Spleen (tissue), 7 donors: Measurements from ENCODE around the gene LYZL4.

ENCODE experiments used
- POLR2A ChIP-seq, 3 donors: fragments of 450-650 bp; IDR thresholded peaks; one replicate each; pipeline ENCODE4 v1.5.1; 2017; ENCODE audit warnings: antibody characterized with exemption in 3 of 3, mild to moderate bottlenecking in 1 of 3
- POLR2AphosphoS5 ChIP-seq, 3 donors: sonication (generic); formaldehyde crosslinking; IDR thresholded peaks; one replicate each; pipeline ENCODE4 v1.5.1; 2017; ENCODE audit warnings: antibody characterized with exemption in 3 of 3
- TF ChIP-seq, protein P1 (sequence below), 11 experiments: fragments of 200-600 bp in 7 of 11; fragments of 450-650 bp in 4 of 11; sonication (generic) in 4 of 11; IDR thresholded peaks in 8 of 11; conservative IDR thresholded peaks in 3 of 11; 1 replicate in 7 of 11; 2 replicates in 4 of 11; pipeline versions ENCODE4 v1.4.0 to v1.8.0; 2016 to 2021; ENCODE audit warnings: antibody characterized with exemption in 11 of 11, inconsistent platforms in 4 of 11, mild to moderate bottlenecking in 1 of 11
- donor health status: DM: no; HTN: no; CAD: no; lungs with moderate emphysema.
- donor health status: DM: no; HTN: no; CAD: no.
- donor health status: DM: no; HTN: no; CAD: no.

DNA sequence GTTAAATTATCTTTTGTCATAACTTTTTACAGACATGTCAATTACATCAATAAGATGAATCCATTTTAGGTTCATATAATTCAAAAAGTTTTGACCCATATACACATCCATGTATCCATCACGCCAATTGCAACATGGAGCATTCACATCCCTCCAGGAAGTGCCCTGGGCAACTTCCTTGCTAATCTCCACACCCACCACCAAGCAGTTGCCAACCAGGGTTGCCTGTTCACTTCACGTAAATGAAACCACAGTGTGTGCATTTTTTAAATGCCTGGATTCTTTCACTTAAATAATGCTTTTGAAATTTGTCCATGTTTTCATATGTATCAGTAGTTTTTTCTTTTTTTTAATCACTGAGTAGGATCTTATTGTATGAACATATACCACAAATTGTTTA is 40.7 kb upstream of the LYZL4 start:
- TF ChIP-seq, protein P1, sequence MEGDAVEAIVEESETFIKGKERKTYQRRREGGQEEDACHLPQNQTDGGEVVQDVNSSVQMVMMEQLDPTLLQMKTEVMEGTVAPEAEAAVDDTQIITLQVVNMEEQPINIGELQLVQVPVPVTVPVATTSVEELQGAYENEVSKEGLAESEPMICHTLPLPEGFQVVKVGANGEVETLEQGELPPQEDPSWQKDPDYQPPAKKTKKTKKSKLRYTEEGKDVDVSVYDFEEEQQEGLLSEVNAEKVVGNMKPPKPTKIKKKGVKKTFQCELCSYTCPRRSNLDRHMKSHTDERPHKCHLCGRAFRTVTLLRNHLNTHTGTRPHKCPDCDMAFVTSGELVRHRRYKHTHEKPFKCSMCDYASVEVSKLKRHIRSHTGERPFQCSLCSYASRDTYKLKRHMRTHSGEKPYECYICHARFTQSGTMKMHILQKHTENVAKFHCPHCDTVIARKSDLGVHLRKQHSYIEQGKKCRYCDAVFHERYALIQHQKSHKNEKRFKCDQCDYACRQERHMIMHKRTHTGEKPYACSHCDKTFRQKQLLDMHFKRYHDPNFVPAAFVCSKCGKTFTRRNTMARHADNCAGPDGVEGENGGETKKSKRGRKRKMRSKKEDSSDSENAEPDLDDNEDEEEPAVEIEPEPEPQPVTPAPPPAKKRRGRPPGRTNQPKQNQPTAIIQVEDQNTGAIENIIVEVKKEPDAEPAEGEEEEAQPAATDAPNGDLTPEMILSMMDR (IDR thresholded peaks at IDR 0.05 in 8 of 11, conservative IDR thresholded peaks at IDR 0.05 in 3 of 11): no peak
- TF ChIP-seq POLR2A (IDR thresholded peaks at IDR 0.05) (no peak), POLR2AphosphoS5 (IDR thresholded peaks at IDR 0.05) (no peak)
